ENCODE results near the gene OXLD1.

DNA sequence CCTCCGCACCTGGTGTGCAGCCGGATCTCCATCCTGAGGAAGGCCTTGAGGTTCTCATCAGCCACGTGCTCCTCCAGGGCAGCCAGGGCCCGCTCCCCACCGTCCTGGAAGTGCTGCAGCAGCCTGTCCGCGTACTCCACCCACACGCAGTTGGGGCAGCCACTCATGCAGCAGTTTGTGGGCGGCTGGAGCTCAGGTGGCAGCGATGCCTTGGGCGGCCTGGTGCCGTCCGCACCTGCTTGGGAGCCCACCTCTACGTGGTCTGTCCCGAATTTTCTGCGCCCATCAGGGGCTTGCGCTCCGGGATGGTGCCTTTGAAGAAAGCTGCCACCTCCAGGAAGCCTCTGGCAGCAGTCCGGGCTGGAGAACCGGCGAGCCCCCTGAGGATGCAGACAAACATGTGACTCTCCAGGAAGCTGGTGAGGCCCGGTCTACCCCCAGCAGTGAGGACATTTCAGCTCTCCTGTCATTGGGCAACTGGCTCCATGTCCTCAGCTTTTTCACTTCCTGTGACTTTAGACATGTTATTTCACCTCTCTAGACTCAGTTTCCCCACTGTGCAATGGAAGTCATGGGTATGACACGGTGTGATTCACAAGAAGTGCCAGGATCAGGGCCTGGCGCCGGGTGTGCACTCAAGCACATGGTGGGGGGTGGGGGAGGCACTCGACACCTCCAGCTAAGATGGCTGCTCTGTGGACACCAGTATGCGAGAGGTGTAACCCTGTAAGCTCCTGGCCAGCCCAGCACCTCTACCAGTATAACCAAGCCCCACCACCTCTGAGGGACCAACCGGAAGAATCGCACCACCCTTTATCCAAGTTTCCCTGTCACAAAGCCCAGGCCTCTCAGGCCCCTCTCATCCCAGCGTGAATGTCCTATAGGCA lies 957 bp downstream of the OXLD1 start:
- TF ChIP-seq, protein P1, sequence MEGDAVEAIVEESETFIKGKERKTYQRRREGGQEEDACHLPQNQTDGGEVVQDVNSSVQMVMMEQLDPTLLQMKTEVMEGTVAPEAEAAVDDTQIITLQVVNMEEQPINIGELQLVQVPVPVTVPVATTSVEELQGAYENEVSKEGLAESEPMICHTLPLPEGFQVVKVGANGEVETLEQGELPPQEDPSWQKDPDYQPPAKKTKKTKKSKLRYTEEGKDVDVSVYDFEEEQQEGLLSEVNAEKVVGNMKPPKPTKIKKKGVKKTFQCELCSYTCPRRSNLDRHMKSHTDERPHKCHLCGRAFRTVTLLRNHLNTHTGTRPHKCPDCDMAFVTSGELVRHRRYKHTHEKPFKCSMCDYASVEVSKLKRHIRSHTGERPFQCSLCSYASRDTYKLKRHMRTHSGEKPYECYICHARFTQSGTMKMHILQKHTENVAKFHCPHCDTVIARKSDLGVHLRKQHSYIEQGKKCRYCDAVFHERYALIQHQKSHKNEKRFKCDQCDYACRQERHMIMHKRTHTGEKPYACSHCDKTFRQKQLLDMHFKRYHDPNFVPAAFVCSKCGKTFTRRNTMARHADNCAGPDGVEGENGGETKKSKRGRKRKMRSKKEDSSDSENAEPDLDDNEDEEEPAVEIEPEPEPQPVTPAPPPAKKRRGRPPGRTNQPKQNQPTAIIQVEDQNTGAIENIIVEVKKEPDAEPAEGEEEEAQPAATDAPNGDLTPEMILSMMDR (conservative IDR thresholded peaks at IDR 0.05; ENCODE audit: low read depth, low read length), result no peak
- TF ChIP-seq EZH2 (IDR thresholded peaks at IDR 0.05; ENCODE audit: borderline replicate concordance, low read depth, low read length, poor library complexity, severe bottlenecking), result no peak

All from A673 (cell line).